Testis (tissue), 3 donors: Measurements from ENCODE around the gene GET4. TPM values are rescaled to one million over a fixed set of nuclear protein-coding genes. Genes with fewer than 3 reads are reported as not detected.

ENCODE experiments used
- DNase-seq: peaks from one replicate; pipeline ENCODE4 v3.0.0-alpha.2; 2019
- H3K27ac ChIP-seq, 2 donors: fragments of 200-600 bp; sonication (generic); one replicate each; pipeline ENCODE4 v1.5.1; 2019
- H3K27me3 ChIP-seq: fragments of 200-600 bp; sonication (generic); one replicate; pipeline ENCODE4 v1.5.1; 2019
- H3K36me3 ChIP-seq: fragments of 200-600 bp; sonication (generic); one replicate; pipeline ENCODE4 v1.5.1; 2017; ENCODE audit warnings: low read depth; ENCODE audit errors: missing control alignments
- H3K4me1 ChIP-seq: fragments of 200-600 bp; sonication (generic); one replicate; pipeline ENCODE4 v1.5.1; 2019
- H3K4me3 ChIP-seq, 2 donors: fragments of 200-600 bp; sonication (generic); one replicate each; pipeline ENCODE4 v1.5.1; 2017 to 2019
- H3K9me3 ChIP-seq: fragments of 200-600 bp; sonication (generic); one replicate; pipeline ENCODE4 v1.5.1; 2017
- POLR2A ChIP-seq: fragments of 450-650 bp; IDR thresholded peaks from one replicate; pipeline ENCODE4 v1.6.1; 2017; ENCODE audit warnings: antibody characterized with exemption, mild to moderate bottlenecking, moderate library complexity
- WGBS, 2 donors: methylation state at CpG; one replicate each; pipeline ENCODE4 v1.1.5; 2018; 5-methylcytosine and 5-hydroxymethylcytosine counted together
- intact Hi-C: fragments of 100-400 bp; cut with DNase I; formaldehyde crosslinking; loops from one replicate; pipeline ENCODE4 v1.15.1; 2023; ENCODE audit warnings: low total_unique reads
- polyA plus RNA-seq: library from polyadenylated mRNA; stranded (reverse); fragments of 350-450 nt; fragmentation: Illumina TruSeq; extraction: RNeasy Lipid Tissue Mini Kit (QIAGEN cat#74804); gene quantifications from one replicate; pipeline ENCODE4 v1.2.3, GENCODE V29; 2014; ENCODE audit warnings: low read depth, low replicate concordance; ENCODE audit not compliant: insufficient read depth
- total RNA-seq, 2 donors: library from RNA; depleted of rRNA; stranded (reverse); fragments of >200 nt; gene quantifications; one replicate each; pipeline ENCODE4 v1.2.3, GENCODE V29; 2016
- TF ChIP-seq, protein P1 (sequence below), 3 experiments: fragments of 450-650 bp in 2 of 3; fragments of 200-600 bp in 1 of 3; sonication (generic) in 1 of 3; IDR thresholded peaks; one replicate each; pipeline ENCODE4 v1.5.1; 2016 to 2019; ENCODE audit warnings: antibody characterized with exemption in 3 of 3, mild to moderate bottlenecking in 2 of 3, moderate library complexity in 1 of 3

The GET4 gene
- total and polyA plus RNA-seq, 3 donors from 2014 or later, result 89.0 to 141 (median 128) TPM

DNA sequence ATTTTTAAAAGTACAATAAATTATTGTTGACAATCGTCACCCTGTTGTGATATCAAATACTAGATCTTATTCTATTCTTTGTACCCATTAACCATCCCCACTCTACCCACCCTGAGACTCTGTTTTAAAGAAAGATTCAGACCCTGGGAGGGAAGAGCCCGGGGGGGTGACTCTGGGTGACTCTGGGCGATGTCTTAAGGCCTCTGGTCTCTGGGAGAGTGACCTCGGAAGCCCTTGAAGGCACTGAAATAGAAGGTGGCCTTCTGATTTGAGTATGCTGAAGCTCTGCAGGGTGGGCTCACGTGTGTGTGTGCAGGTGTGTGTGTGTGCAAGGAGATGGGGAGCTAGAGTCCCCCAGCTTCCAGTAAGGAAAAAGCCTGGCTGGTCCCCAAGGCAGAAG lies 68.4 kb downstream of the GET4 start:
- no peaks in the 10 kb centered on the region for H3K9me3 ChIP-seq
- no peaks in the 10 kb centered on the region for H3K27me3 ChIP-seq
- no peaks in the 10 kb centered on the region for H3K36me3 ChIP-seq
- no peak for DNase-seq
- no peak overlapping the region for H3K4me3 ChIP-seq
- WGBS, 2 donors, result 88 to 89% methylated on average over 5 of the region's 5 CpGs
- intact Hi-C loops, result no loop called here
- no peak for TF ChIP-seq POLR2A
- TF ChIP-seq, protein P1, sequence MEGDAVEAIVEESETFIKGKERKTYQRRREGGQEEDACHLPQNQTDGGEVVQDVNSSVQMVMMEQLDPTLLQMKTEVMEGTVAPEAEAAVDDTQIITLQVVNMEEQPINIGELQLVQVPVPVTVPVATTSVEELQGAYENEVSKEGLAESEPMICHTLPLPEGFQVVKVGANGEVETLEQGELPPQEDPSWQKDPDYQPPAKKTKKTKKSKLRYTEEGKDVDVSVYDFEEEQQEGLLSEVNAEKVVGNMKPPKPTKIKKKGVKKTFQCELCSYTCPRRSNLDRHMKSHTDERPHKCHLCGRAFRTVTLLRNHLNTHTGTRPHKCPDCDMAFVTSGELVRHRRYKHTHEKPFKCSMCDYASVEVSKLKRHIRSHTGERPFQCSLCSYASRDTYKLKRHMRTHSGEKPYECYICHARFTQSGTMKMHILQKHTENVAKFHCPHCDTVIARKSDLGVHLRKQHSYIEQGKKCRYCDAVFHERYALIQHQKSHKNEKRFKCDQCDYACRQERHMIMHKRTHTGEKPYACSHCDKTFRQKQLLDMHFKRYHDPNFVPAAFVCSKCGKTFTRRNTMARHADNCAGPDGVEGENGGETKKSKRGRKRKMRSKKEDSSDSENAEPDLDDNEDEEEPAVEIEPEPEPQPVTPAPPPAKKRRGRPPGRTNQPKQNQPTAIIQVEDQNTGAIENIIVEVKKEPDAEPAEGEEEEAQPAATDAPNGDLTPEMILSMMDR (IDR thresholded peaks at IDR 0.05), result no peak
- H3K4me1 ChIP-seq, result no peaks in the 10 kb centered on the region
- H3K27ac ChIP-seq, result no peak overlapping the region

DNA sequence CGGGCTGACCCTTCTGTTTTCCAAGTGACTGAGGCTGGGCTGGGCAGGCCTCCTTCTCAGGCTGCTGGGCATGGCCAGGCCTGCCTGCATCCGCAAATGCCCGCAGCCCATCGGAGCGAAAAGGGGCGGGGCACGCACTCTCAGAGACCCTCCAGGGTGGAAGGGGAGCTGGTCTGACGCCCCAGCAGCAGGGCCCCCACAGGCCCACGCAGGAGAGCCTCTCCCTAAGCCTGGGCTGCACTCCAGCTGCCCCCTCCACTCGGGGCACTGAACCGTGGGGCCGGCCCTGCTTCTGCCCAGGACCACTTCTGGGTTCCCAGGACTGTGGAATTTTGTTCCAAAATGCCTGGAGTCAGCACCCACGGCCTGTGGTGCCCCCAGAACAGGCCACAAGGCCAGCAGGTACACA lies 68.8 kb downstream of the GET4 start:
- DNase-seq, result no peak
- no peak overlapping the region for H3K27ac ChIP-seq
- intact Hi-C loops, result no loop called here
- H3K36me3 ChIP-seq, result no peaks in the 10 kb centered on the region
- WGBS, 2 donors, result 87 to 100% methylated on average over 1 to 13 of the region's 13 CpGs
- no peaks in the 10 kb centered on the region for H3K9me3 ChIP-seq
- H3K4me1 ChIP-seq, result no peaks in the 10 kb centered on the region
- no peak for TF ChIP-seq POLR2A
- H3K4me3 ChIP-seq, result no peak overlapping the region
- H3K27me3 ChIP-seq, result no peaks in the 10 kb centered on the region

DNA sequence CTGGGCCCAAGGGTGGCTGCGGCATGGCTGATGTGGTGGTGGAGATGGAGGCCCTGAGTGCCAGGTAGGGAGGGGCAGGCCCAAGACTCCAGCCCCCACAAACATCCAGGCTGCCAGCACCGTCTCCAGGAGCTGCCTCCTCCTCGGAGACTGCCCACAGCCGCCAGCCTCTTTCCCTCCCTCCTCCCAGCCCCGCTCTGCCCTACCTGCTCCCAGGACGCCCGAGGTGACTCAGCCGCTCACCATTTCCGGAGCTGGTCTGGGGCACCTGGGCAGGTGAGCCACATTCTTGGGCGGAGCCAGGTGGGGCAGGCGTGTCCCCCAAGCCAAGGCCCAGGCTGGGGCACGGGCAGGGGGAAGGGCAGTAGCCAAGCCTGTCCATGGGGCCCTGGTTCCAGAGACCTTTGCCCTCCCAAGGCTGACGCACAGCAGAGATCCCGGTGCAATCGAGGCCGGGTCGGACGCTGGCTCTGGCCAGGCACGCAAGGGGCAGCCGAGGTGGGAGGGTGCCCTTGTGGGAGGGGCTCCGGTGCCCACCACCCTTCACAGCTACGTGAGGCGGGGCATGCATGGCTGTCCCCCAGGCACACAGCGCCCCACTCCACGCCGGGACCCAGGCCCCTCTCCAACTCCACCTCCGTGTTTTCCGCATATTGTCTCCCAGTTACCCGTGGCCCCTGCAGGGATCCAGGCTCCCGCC lies 69.4 kb downstream of the GET4 start:
- H3K4me3 ChIP-seq, result no peak overlapping the region
- no peak overlapping the region for H3K27ac ChIP-seq
- DNase-seq, result no peak
- H3K36me3 ChIP-seq, result no peaks in the 10 kb centered on the region
- no peaks in the 10 kb centered on the region for H3K27me3 ChIP-seq
- H3K4me1 ChIP-seq, result no peaks in the 10 kb centered on the region
- intact Hi-C loops, result no loop called here
- WGBS, 2 donors, result 57 to 81% methylated on average over 6 to 28 of the region's 30 CpGs
- no peak for TF ChIP-seq POLR2A
- TF ChIP-seq, protein P1 (IDR thresholded peaks at IDR 0.05), result no peak
- no peaks in the 10 kb centered on the region for H3K9me3 ChIP-seq

Other genes with a start within 250 kb of the GET4 start
- gene DNAAF5, start 149.9 kb upstream of the GET4 start, total RNA-seq, result 10 to 100 TPM; 52.6 to 67.0 TPM
- gene DNAAF5, start 149.9 kb upstream of the GET4 start, polyA plus RNA-seq, result 21.1 TPM
- gene PRKAR1B, start 149.3 kb upstream of the GET4 start, total RNA-seq, result 10 to 100 TPM; 31.3 to 35.7 TPM
- 27.8 TPM for gene PRKAR1B, start 149.3 kb upstream of the GET4 start, polyA plus RNA-seq
- gene SUN1, start 44.1 kb upstream of the GET4 start, total RNA-seq, result 100 to 1,000 TPM; 167 to 213 TPM
- 173 TPM for gene SUN1, start 44.1 kb upstream of the GET4 start, polyA plus RNA-seq
- 10 to 100 TPM in 1 of 2 donors, 1 to 10 TPM in 1; 6.1 to 10.9 TPM for gene ADAP1, start 78.1 kb downstream of the GET4 start, total RNA-seq
- 2.4 TPM for gene ADAP1, start 78.1 kb downstream of the GET4 start, polyA plus RNA-seq
- gene COX19, start 99.0 kb downstream of the GET4 start, total RNA-seq, result 10 to 100 TPM; 21.6 to 23.5 TPM
- 8.8 TPM for gene COX19, start 99.0 kb downstream of the GET4 start, polyA plus RNA-seq
- gene CYP2W1, start 106.6 kb downstream of the GET4 start, total RNA-seq, result 1 to 10 TPM in 1 of 2 donors, under 1 TPM in 1; 0.71 to 1.2 TPM
- gene CYP2W1, start 106.6 kb downstream of the GET4 start, polyA plus RNA-seq, result 0.61 TPM
- gene GPR146, start 168.0 kb downstream of the GET4 start, total RNA-seq, result 10 to 100 TPM; 14.2 to 14.4 TPM
- 5.3 TPM for gene GPR146, start 168.0 kb downstream of the GET4 start, polyA plus RNA-seq
- 1 to 10 TPM; 3.2 to 3.4 TPM for gene GPER1, start 211.6 kb downstream of the GET4 start, total RNA-seq
- gene GPER1, start 211.6 kb downstream of the GET4 start, polyA plus RNA-seq, result 3.5 TPM